Activated naive CD4-positive, alpha-beta T cell treated with anti-CD3 and anti-CD28 coated beads for 36 hours (primary cell): ENCODE data around the gene VPREB1. TPM values are rescaled to one million over a fixed set of nuclear protein-coding genes. Genes with fewer than 3 reads are reported as not detected.
"Not testable (repeated sequence)": the region's sequence is repeated elsewhere in the genome, so short reads cannot be mapped to it uniquely, and the experiment has no call there.

Experiments
- CTCF ChIA-PET: fragments of 350-600 bp; sonication (Branson Sonifier 250); formaldehyde crosslinking; loops from one replicate; lab custom pipeline; 2021; ENCODE audit warnings: antibody characterized with exemption; lab: Charles Lee
- DNase-seq: peaks from one replicate; pipeline ENCODE4 v3.0.0-alpha.2; 2020
- H3K27ac Mint-ChIP-seq: one replicate; pipeline ENCODE4 v1.8.0; 2021; ENCODE audit warnings: mild to moderate bottlenecking, mixed read lengths
- H3K27me3 Mint-ChIP-seq: one replicate; pipeline ENCODE4 v1.8.0; 2021; ENCODE audit warnings: low read depth, mixed read lengths
- H3K36me3 Mint-ChIP-seq: one replicate; pipeline ENCODE4 v1.8.0; 2021; ENCODE audit warnings: low read depth, mixed read lengths
- H3K4me1 Mint-ChIP-seq: one replicate; pipeline ENCODE4 v1.8.0; 2021; ENCODE audit warnings: low read depth, mixed read lengths
- H3K4me3 Mint-ChIP-seq: one replicate; pipeline ENCODE4 v1.8.0; 2021; ENCODE audit warnings: mild to moderate bottlenecking, moderate library complexity, mixed read lengths
- H3K9me3 Mint-ChIP-seq: one replicate; pipeline ENCODE4 v1.8.0; 2021; ENCODE audit warnings: mixed read lengths
- intact Hi-C: fragments of 100-400 bp; cut with micrococcal nuclease; formaldehyde crosslinking; loops from one replicate; pipeline ENCODE4 v1.15.1; 2023
- total RNA-seq, 2 experiments: library from RNA; stranded (reverse); gene quantifications; one replicate each; pipeline ENCODE4 v1.2.3, GENCODE V29; 2021

VPREB1 gene
- total RNA-seq, 2 experiments from 2014 or later: not detected

DNA sequence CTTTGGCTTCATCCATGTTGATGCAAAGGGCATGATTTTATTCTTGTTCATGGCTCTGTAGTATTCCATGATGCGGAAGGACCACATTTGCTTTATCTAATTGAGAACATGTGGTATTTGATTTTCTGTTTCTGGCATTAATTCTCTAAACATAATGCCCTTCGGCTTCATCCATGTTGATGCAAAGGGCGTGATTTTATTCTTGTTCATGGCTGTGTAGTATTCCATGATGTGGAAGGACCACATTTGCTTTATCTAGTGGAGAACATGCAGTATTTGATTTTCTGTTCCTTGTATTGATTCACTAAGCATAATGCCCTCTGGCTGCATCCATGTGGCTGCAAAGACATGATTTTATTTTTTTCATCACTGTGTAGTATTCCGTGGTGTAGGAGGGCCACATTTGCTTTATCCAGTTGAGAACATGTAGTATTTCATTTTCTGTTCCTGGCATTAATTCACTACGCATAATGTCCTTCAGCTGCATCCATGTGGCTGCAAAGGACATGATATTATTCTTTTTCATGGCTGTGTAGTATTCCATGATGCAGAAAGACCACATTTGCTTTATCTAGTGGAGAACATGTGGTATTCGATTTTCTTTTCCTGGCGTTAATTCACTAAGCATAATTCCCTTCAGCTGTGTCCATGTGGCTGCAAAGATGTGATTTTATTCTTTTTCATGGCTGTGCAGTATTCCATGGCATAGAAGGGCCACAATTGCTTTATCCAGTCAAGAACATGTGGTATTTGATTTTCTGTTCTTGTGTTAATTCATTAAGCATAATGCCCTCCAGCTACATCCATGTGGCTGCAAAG, 14.2 kb downstream of the VPREB1 start:
- CTCF ChIA-PET, H3K4me3 Mint-ChIP-seq, H3K9me3 Mint-ChIP-seq: not testable (repeated sequence)

DNA sequence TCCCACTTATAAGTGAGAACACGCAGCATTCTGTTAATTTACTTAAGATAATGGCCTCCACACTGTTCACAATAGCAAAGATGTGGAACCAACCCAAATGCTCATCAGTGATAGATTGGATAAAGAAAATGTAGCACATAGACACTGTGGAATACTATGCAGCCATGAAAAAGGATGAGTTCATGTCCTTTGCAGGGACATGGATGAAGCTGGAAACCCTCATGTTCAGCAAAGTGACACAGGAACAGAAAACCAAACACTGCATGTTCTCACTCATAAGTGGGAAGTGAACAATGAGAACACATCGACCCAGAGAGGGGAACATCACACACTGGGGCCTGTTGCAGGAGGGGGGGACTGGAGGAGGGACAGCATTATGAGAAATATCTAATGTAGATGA, 15.6 kb downstream of the VPREB1 start:
- DNase-seq, H3K27ac Mint-ChIP-seq, intact Hi-C loops, H3K27me3 Mint-ChIP-seq, H3K4me3 Mint-ChIP-seq, H3K4me1 Mint-ChIP-seq, H3K9me3 Mint-ChIP-seq, H3K36me3 Mint-ChIP-seq: not testable (repeated sequence)
- CTCF ChIA-PET: interaction anchor here (0.6 kb wide), 1 partner anchor 25 kb away, joined by 3 read pairs; no protein-coding TSS in a partner anchor

More for the DNA sequence above, 14.2 kb downstream of the VPREB1 start:
- DNase-seq, intact Hi-C loops, H3K27me3 Mint-ChIP-seq, H3K27ac Mint-ChIP-seq, H3K4me1 Mint-ChIP-seq, H3K36me3 Mint-ChIP-seq: not testable (repeated sequence)

DNA sequence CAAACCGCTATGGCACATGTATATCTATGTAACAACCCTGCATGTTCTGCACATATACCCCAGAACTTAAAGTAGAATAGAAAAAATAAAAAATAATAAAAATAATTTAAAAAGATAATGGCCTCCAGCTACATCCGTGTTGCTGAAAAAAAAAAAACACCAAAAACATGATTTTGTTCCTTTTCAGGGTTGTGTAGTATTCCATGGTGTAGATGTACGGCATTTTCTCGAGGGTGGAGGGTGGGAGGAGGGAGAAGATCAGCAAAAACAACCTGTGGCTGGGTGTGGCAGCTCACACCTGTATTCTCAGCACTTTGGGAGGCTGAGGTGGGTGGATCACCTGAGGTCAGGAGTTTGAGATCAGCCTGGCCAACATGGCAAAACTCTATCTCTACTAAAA, 16.0 kb downstream of the VPREB1 start:
- DNase-seq, intact Hi-C loops, H3K27me3 Mint-ChIP-seq, H3K9me3 Mint-ChIP-seq, H3K27ac Mint-ChIP-seq, H3K4me1 Mint-ChIP-seq, H3K36me3 Mint-ChIP-seq, H3K4me3 Mint-ChIP-seq: not testable (repeated sequence)
- CTCF ChIA-PET: interaction anchor here (0.6 kb wide), 1 partner anchor 26 kb away, joined by 3 read pairs; no protein-coding TSS in a partner anchor

DNA sequence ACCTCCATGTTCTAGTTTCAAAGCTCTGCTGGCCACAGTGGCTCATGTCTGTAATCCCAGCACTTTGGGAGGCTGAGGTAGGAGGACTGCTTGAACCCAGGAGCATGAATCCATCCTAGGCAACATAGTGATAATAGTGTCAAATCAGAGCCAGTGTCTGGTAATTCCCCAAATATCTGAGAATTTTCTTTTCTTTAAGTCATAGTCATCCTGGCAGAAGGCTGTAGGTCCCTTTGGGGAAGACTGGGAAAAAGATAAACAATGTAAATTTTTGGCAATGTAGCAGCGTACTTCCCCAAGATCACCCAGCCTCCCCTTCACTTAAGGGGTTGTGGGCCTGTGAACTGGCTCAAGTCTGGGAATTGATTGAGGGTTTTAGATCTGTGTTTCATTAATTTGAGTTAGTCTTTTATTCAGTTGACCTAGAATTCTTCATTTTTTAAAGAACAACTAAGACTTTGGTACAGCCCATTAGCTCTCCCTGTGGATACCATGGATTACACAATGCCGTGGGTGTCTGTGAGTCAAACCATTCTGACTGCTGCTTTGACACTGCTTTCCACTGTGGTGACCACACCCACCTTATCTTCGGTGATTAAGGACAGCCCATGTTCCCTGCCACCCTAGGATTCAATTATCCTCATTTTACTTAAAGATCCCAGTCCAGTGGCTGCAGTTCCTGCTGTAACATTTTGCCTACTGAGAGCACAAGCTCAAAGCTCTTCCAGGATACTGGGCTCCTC, 17.9 kb downstream of the VPREB1 start:
- H3K36me3 Mint-ChIP-seq, DNase-seq, H3K9me3 Mint-ChIP-seq, H3K27me3 Mint-ChIP-seq, H3K27ac Mint-ChIP-seq, intact Hi-C loops, H3K4me1 Mint-ChIP-seq, H3K4me3 Mint-ChIP-seq, CTCF ChIA-PET: not testable (repeated sequence)

DNA sequence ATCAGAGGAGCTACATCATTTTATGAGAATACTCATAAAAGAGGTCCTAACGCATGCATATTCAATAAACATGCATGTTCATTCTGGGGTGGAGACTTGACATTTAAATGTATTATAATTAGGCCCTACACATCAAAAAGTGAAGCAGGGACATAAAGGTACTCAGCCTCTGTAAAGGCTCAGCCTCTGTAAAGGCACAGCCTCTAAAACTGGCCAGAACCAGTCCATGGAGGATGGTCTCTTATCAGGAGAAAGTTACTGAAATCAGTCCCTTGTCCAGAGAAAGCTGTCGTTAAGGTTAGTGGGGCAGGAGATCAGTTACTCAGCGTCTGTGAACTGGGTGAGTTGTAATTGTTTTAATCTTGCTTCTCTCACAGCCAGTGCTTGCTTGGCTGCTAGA, 19.2 kb downstream of the VPREB1 start:
- DNase-seq, H3K4me1 Mint-ChIP-seq, CTCF ChIA-PET, H3K27ac Mint-ChIP-seq, H3K36me3 Mint-ChIP-seq, intact Hi-C loops, H3K9me3 Mint-ChIP-seq, H3K27me3 Mint-ChIP-seq, H3K4me3 Mint-ChIP-seq: not testable (repeated sequence)

DNA sequence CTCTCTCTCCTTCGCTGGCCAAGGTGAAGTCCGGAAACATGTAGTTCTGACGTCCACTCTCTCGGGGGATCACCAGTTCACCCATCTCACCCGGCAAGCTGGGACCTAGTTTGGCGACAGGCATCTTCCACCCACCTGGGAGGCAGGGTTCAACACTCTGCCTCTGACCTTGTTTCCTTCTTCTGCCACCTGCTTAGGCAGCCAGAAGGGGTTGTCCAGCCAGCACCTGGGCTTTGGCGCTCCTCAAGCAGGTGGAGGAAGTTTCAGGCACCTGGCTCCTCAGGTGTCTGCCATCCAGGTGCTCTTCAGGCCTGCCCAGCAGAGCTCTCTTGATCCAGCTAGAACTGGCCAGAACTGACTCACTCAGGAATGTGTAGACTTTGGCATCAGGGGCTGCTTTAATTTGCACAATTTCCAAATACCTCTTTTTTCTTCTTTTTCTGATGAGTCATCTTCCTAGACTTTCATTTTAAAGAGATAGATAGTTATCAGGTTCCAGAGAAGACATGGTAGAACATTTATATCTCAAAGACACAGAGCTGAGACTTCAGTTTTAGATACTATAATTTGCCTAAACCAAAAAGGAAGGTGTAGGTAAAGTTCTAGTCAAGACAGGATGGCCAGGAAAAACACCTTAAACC, 25.6 kb downstream of the VPREB1 start:
- H3K27me3 Mint-ChIP-seq, intact Hi-C loops, DNase-seq, CTCF ChIA-PET, H3K4me3 Mint-ChIP-seq, H3K36me3 Mint-ChIP-seq, H3K27ac Mint-ChIP-seq, H3K9me3 Mint-ChIP-seq: not testable (repeated sequence)
- H3K4me1 Mint-ChIP-seq: peaks cover 10% of the 10 kb centered on the region

DNA sequence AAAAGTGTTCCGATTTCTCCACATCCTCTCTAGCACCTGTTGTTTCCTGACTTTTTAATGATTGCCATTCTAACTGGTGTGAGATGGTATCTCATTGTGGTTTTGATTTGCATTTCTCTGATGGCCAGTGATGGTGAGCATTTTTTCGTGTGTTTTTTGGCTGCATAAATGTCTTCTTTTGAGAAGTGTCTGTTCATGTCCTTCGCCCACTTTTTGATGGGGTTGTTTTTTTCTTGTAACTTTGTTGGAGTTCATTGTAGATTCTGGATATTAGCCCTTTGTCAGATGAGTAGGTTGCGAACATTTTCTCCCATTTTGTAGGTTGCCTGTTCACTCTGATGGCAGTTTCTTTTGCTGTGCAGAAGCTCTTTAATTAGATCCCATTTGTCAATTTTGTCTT, 32.8 kb downstream of the VPREB1 start:
- CTCF ChIA-PET, intact Hi-C loops, H3K36me3 Mint-ChIP-seq, DNase-seq, H3K9me3 Mint-ChIP-seq, H3K27me3 Mint-ChIP-seq, H3K4me1 Mint-ChIP-seq, H3K27ac Mint-ChIP-seq, H3K4me3 Mint-ChIP-seq: not testable (repeated sequence)

DNA sequence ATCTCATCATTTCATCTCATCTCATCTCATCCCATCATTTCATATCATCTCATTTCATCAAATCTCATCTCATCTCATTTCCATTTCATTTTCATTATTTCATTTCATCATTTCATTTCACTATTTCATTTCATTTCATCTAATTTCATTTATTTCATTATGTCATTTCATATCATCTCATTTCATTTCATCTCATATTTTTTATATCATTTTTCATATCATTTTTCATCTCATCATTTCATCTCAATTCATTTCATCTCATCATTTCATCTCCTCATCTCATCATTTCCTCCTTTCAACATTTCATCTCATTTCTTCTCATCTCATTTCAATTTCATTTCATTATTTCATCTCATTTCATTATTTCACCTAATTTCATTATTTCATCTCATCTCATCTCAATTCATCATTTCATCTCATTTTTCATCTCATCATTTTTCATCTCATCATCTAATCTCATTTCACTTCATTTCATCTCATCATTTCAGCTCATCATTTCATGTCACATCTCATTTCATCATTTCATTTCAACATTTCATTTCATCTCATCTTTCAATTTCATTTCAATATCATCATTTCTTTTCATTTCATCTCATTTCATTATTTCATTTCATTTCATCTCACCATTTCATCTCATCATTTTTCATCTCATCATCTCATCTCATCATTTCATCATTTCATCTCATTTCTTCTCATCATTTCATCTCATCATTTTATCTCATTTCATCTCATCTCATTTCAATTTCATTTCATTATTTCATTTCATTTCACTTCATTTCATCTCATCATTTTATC, 40.6 kb downstream of the VPREB1 start:
- DNase-seq, H3K9me3 Mint-ChIP-seq, H3K27ac Mint-ChIP-seq, CTCF ChIA-PET, intact Hi-C loops, H3K27me3 Mint-ChIP-seq, H3K4me3 Mint-ChIP-seq, H3K36me3 Mint-ChIP-seq, H3K4me1 Mint-ChIP-seq: not testable (repeated sequence)

DNA sequence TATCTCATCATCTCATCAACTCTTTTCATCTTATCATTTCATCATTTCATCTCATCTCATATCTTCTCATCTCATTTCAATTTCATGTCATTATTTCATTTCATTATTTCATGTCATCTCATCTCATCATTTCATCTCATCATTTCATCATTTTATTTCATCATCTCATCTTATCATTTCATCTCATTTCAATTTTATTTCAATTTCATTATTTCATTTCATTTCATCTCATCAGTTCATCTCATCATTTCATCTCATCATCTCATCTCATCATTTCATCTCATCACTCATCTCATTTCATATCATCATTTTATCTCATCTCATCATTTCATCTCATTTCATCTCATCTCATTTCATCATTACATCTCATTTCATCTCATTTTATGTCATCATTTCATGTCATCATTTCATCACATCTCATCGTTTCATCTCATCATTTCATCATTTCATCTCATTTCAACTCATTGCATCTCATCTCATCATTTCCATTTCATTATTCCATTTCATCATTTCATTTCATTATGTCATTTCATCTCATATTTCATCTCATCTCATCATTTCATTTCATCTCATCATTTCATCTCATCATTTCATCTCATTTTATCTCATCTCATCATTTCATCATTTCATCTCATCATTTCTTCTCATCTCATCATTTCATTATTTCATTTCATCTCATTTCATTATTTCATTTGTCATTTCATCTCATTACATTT, 42.0 kb downstream of the VPREB1 start:
- DNase-seq, H3K4me3 Mint-ChIP-seq, H3K36me3 Mint-ChIP-seq, CTCF ChIA-PET, intact Hi-C loops, H3K27ac Mint-ChIP-seq, H3K4me1 Mint-ChIP-seq, H3K27me3 Mint-ChIP-seq, H3K9me3 Mint-ChIP-seq: not testable (repeated sequence)

DNA sequence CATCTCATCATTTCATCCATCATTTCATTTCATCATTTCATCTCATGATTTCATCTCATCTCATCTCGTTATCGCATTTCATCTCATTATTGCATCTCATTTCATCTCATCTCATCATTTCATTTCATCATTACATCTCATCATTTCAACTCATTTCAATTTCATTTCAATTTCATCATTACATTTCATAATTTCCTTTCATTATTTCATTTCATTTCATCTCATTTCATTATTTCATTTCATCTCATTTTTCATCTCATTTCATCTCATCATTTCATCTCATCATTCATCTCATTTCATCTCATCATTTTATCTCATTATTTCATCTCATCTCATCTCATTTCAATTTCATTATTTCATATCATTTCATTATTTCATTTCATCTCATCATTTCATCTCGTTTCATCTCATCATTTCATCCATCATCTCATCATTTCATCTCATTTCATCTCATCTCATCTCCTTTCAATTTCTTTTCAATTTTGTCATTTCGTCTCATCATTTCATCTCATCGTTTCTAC, 42.6 kb downstream of the VPREB1 start:
- intact Hi-C loops, H3K36me3 Mint-ChIP-seq, CTCF ChIA-PET, H3K27me3 Mint-ChIP-seq, H3K4me1 Mint-ChIP-seq, H3K4me3 Mint-ChIP-seq, H3K9me3 Mint-ChIP-seq, H3K27ac Mint-ChIP-seq, DNase-seq: not testable (repeated sequence)

DNA sequence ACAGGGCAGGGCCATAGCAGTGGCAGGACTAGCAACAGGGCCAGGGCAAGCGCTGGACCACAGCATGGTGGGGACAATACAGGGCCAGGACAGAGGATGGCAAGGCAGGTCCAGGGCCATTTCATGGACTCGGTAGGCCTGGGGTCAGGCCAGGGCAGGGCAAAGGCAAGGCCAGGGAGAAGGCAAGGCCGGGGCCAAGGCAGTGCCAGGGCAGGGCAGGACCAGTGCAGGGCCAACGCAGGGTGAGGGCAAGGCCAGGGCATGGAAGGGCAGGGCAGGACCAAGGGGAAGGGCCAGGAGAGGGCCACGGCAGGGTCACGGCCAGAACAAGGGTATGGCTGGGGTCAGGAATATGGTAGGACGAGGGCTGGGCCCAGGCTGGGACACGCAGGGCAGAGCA, 45.1 kb downstream of the VPREB1 start:
- H3K4me1 Mint-ChIP-seq, intact Hi-C loops, H3K27ac Mint-ChIP-seq: not testable (repeated sequence)

More for the DNA sequence above, 45.1 kb downstream of the VPREB1 start:
- H3K27me3 Mint-ChIP-seq, DNase-seq, CTCF ChIA-PET, H3K4me3 Mint-ChIP-seq, H3K36me3 Mint-ChIP-seq, H3K9me3 Mint-ChIP-seq: not testable (repeated sequence)
